Testis (tissue), 3 donors: Measurements from ENCODE around the gene THEMIS. TPM values are rescaled to one million over a fixed set of nuclear protein-coding genes. Genes with fewer than 3 reads are reported as not detected.

Experiments used
- DNase-seq: peaks from one replicate; pipeline ENCODE4 v3.0.0-alpha.2; 2019
- H3K27ac ChIP-seq, 2 donors: fragments of 200-600 bp; sonication (generic); one replicate each; pipeline ENCODE4 v1.5.1; 2019
- H3K27me3 ChIP-seq: fragments of 200-600 bp; sonication (generic); one replicate; pipeline ENCODE4 v1.5.1; 2019
- H3K36me3 ChIP-seq: fragments of 200-600 bp; sonication (generic); one replicate; pipeline ENCODE4 v1.5.1; 2017; ENCODE audit warnings: low read depth; ENCODE audit errors: missing control alignments
- H3K4me1 ChIP-seq: fragments of 200-600 bp; sonication (generic); one replicate; pipeline ENCODE4 v1.5.1; 2019
- H3K4me3 ChIP-seq, 2 donors: fragments of 200-600 bp; sonication (generic); one replicate each; pipeline ENCODE4 v1.5.1; 2017 to 2019
- H3K9me3 ChIP-seq: fragments of 200-600 bp; sonication (generic); one replicate; pipeline ENCODE4 v1.5.1; 2017
- POLR2A ChIP-seq: fragments of 450-650 bp; IDR thresholded peaks from one replicate; pipeline ENCODE4 v1.6.1; 2017; ENCODE audit warnings: antibody characterized with exemption, mild to moderate bottlenecking, moderate library complexity
- WGBS, 2 donors: methylation state at CpG; one replicate each; pipeline ENCODE4 v1.1.5; 2018; 5-methylcytosine and 5-hydroxymethylcytosine counted together
- intact Hi-C: fragments of 100-400 bp; cut with DNase I; formaldehyde crosslinking; loops from one replicate; pipeline ENCODE4 v1.15.1; 2023; ENCODE audit warnings: low total_unique reads
- polyA plus RNA-seq: library from polyadenylated mRNA; stranded (reverse); fragments of 350-450 nt; fragmentation: Illumina TruSeq; extraction: RNeasy Lipid Tissue Mini Kit (QIAGEN cat#74804); gene quantifications from one replicate; pipeline ENCODE4 v1.2.3, GENCODE V29; 2014; ENCODE audit warnings: low read depth, low replicate concordance; ENCODE audit not compliant: insufficient read depth
- total RNA-seq, 2 donors: library from RNA; depleted of rRNA; stranded (reverse); fragments of >200 nt; gene quantifications; one replicate each; pipeline ENCODE4 v1.2.3, GENCODE V29; 2016
- TF ChIP-seq, protein P1 (sequence below), 3 experiments: fragments of 450-650 bp in 2 of 3; fragments of 200-600 bp in 1 of 3; sonication (generic) in 1 of 3; IDR thresholded peaks; one replicate each; pipeline ENCODE4 v1.5.1; 2016 to 2019; ENCODE audit warnings: antibody characterized with exemption in 3 of 3, mild to moderate bottlenecking in 2 of 3, moderate library complexity in 1 of 3

The THEMIS gene
- total and polyA plus RNA-seq, 3 donors from 2014 or later: 0.36 to 2.1 (median 0.62) TPM

DNA sequence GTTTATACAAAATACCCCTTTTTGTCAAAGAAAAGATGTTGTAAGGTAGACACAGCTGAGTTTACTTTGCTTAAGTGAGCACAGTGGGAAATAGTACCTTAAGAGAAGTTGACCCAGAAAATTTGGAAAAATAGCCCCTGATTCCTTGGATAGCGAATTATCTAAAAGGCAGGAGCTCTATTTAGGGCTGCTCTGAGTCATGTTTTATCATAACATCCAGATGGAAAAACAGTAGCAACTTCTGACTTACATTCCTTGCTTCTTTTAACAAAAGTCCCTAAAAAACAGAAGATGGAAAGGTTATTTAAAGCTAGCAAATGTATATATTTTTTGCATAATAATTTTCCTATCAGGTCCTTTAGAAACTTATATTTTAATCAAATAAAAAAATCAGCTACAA is 59.0 kb downstream of the THEMIS start:
- TF ChIP-seq, protein P1, sequence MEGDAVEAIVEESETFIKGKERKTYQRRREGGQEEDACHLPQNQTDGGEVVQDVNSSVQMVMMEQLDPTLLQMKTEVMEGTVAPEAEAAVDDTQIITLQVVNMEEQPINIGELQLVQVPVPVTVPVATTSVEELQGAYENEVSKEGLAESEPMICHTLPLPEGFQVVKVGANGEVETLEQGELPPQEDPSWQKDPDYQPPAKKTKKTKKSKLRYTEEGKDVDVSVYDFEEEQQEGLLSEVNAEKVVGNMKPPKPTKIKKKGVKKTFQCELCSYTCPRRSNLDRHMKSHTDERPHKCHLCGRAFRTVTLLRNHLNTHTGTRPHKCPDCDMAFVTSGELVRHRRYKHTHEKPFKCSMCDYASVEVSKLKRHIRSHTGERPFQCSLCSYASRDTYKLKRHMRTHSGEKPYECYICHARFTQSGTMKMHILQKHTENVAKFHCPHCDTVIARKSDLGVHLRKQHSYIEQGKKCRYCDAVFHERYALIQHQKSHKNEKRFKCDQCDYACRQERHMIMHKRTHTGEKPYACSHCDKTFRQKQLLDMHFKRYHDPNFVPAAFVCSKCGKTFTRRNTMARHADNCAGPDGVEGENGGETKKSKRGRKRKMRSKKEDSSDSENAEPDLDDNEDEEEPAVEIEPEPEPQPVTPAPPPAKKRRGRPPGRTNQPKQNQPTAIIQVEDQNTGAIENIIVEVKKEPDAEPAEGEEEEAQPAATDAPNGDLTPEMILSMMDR (IDR thresholded peaks at IDR 0.05): no peak
- TF ChIP-seq POLR2A: no peak
- 78 to 84% methylated on average over 1 of the region's 1 CpG for WGBS, 2 donors
- H3K4me1 ChIP-seq: no peaks in the 10 kb centered on the region

GRCh38 chr6:127834136-127834535 is 66.7 kb downstream of the THEMIS start:
- DNase-seq: no peak

More for the DNA sequence above, 59.0 kb downstream of the THEMIS start:
- no peak overlapping the region for H3K4me3 ChIP-seq
- intact Hi-C loops: no loop called here
- H3K27ac ChIP-seq: no peak overlapping the region
- no peaks in the 10 kb centered on the region for H3K27me3 ChIP-seq
- H3K36me3 ChIP-seq: no peaks in the 10 kb centered on the region
- DNase-seq: no peak
- no peaks in the 10 kb centered on the region for H3K9me3 ChIP-seq

GRCh38 chr6:127833336-127833735 is 67.5 kb downstream of the THEMIS start:
- TF ChIP-seq, protein P1 (IDR thresholded peaks at IDR 0.05): no peak
- no peak for TF ChIP-seq POLR2A
- H3K27me3 ChIP-seq: no peaks in the 10 kb centered on the region
- no peak for DNase-seq
- no peaks in the 10 kb centered on the region for H3K4me1 ChIP-seq
- intact Hi-C loops: no loop called here
- H3K27ac ChIP-seq: no peak overlapping the region
- H3K9me3 ChIP-seq: no peaks in the 10 kb centered on the region
- H3K4me3 ChIP-seq: no peak overlapping the region
- no peaks in the 10 kb centered on the region for H3K36me3 ChIP-seq

More at GRCh38 chr6:127834136-127834535, 66.7 kb downstream of the THEMIS start:
- Histone ChIP-seq H3K27me3 (no peaks in the 10 kb centered on the region), H3K36me3 (no peaks in the 10 kb centered on the region), H3K27ac (no peak overlapping the region), H3K4me3 (no peak overlapping the region), H3K9me3 (no peaks in the 10 kb centered on the region), H3K4me1 (no peaks in the 10 kb centered on the region)
- intact Hi-C loops: no loop called here
- WGBS, 2 donors: 89 to 92% methylated on average over 7 of the region's 7 CpGs
- TF ChIP-seq POLR2A: no peak
- TF ChIP-seq, protein P1 (IDR thresholded peaks at IDR 0.05): no peak

DNA sequence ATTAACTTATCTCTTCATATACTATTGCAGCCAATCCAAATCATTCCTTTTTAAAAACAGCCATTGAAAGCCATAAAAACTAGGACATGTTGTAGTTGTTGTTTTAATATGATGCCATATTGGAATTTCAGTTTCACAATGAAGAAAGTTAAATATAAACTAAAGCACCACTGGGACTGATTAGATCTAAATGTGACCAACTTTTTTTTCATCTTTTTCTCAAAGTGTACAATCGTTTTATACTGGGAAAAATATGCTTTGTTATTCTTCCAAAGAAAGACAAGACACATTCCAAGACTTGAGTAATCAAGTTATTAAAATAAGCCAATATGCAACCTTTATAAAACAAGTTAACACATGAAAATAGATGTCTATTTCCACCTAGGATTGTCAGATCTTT is 68.5 kb downstream of the THEMIS start:
- H3K4me3 ChIP-seq: no peak overlapping the region
- no peaks in the 10 kb centered on the region for H3K27me3 ChIP-seq
- intact Hi-C loops: no loop called here
- H3K36me3 ChIP-seq: no peaks in the 10 kb centered on the region
- no peak for DNase-seq
- no peak overlapping the region for H3K27ac ChIP-seq
- no peaks in the 10 kb centered on the region for H3K4me1 ChIP-seq
- TF ChIP-seq, protein P1 (IDR thresholded peaks at IDR 0.05): no peak
- no peak for TF ChIP-seq POLR2A
- WGBS, 2 donors: 35 to 37% methylated on average over 1 of the region's 1 CpG
- H3K9me3 ChIP-seq: no peaks in the 10 kb centered on the region

DNA sequence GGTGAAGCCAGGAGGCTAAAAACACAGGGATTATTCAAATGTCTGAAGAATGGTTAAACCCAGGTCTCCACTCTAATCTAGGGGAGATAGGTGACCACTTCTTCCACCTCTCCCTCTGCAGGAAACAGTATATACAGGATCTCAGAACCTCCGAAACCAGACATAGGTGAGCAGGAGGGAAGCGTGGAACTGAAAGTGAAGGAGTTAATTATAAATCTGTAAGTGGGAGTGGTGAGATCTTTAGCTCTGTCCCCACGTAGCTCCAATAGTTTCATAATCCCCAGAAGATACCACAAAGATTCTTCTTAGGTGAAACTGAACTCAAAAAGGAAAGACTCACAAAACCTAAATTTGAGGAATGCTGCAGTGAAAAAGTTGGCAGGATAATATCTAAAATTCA is 76.8 kb downstream of the THEMIS start:
- Histone ChIP-seq H3K4me1 (no peaks in the 10 kb centered on the region), H3K4me3 (no peak overlapping the region), H3K27me3 (no peaks in the 10 kb centered on the region), H3K9me3 (no peaks in the 10 kb centered on the region), H3K36me3 (no peaks in the 10 kb centered on the region), H3K27ac (no peak overlapping the region)
- TF ChIP-seq, protein P1 (IDR thresholded peaks at IDR 0.05): no peak
- no peak for TF ChIP-seq POLR2A
- DNase-seq: no peak
- 15 to 65% methylated on average over 3 of the region's 3 CpGs for WGBS, 2 donors
- intact Hi-C loops: no loop called here
